ENCODE data around the gene FCRL3.

The FCRL3 gene

DNA sequence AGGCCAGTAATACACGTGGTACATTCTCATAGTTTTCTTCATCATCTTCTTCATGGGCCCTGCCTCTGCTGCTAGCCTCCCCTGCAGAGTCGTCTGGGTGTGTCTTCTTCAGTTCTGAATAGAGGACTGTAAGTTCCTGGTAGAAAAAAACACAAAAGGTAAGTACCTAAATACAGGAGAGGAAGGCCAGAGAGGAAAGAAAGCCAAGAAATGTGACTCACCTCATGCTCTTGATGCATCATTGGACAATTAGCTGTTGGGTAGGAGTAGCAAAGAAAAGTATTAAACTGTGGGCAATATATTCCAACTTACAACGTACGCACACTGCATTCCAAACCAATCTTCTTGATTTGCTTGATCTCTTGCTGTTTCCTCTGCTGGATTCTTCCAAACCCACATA is 21.8 kb downstream of the FCRL3 start:
- no peak for DNase-seq (ENCODE audit: low read depth)
- Histone ChIP-seq H3K4me3 (ENCODE audit: low read length) (no peak overlapping the region), H3K27me3 (replicated peaks; ENCODE audit: control insufficient read depth, insufficient read depth, low read length) (no peaks in the 10 kb centered on the region)

DNA sequence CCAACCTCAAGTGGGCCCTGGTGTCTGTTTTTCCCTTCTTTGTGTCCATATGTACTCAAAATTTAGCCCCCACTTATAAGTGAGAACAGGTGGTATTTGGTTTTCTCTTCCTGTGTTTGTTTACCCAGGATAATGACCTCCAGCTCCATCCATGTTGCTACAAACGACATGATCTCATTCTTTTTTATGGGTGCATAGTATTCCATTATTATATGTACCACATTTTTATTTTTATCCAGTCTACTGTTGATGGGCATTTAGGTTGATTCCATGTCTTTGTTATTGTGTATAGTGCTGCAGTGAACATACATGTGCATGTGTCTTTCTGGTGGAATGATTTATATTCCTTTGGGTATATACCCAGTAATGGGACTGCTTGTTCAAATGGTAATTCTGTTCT is 27.6 kb downstream of the FCRL3 start:
- H3K9ac ChIP-seq (ENCODE audit: low read length): no peak overlapping the region
- peaks cover 4% of the 10 kb centered on the region for H3K9me3 ChIP-seq (ENCODE audit: control insufficient read depth, low read length)
- DNase-seq (ENCODE audit: low read depth): no peak
- H3K4me1 ChIP-seq (ENCODE audit: control insufficient read depth, insufficient read depth, low read length): no peaks in the 10 kb centered on the region
- no peaks in the 10 kb centered on the region for H3K27me3 ChIP-seq (replicated peaks; ENCODE audit: control insufficient read depth, insufficient read depth, low read length)
- no peak overlapping the region for H3K4me3 ChIP-seq (ENCODE audit: low read length)
- H3K36me3 ChIP-seq (ENCODE audit: control insufficient read depth, insufficient read depth, low read length, severe bottlenecking): no peaks in the 10 kb centered on the region

More for the DNA sequence above, 21.8 kb downstream of the FCRL3 start:
- Histone ChIP-seq H3K9ac (ENCODE audit: low read length) (no peak overlapping the region), H3K4me1 (ENCODE audit: control insufficient read depth, insufficient read depth, low read length) (no peaks in the 10 kb centered on the region), H3K9me3 (ENCODE audit: control insufficient read depth, low read length) (no peaks in the 10 kb centered on the region), H3K36me3 (ENCODE audit: control insufficient read depth, insufficient read depth, low read length, severe bottlenecking) (no peaks in the 10 kb centered on the region)

- H3K9me3 ChIP-seq (ENCODE audit: control insufficient read depth, low read length): peaks cover 4% of the 10 kb centered on the region
- H3K27me3 ChIP-seq (replicated peaks; ENCODE audit: control insufficient read depth, insufficient read depth, low read length): no peaks in the 10 kb centered on the region
- no peak for DNase-seq (ENCODE audit: low read depth)
- H3K4me3 ChIP-seq (ENCODE audit: low read length): no peak overlapping the region
- H3K9ac ChIP-seq (ENCODE audit: low read length): no peak overlapping the region
- H3K4me1 ChIP-seq (ENCODE audit: control insufficient read depth, insufficient read depth, low read length): no peaks in the 10 kb centered on the region
- no peaks in the 10 kb centered on the region for H3K36me3 ChIP-seq (ENCODE audit: control insufficient read depth, insufficient read depth, low read length, severe bottlenecking)
Observed at GRCh38 chr1:157671895-157672294, 28.7 kb downstream of the FCRL3 start.

DNA sequence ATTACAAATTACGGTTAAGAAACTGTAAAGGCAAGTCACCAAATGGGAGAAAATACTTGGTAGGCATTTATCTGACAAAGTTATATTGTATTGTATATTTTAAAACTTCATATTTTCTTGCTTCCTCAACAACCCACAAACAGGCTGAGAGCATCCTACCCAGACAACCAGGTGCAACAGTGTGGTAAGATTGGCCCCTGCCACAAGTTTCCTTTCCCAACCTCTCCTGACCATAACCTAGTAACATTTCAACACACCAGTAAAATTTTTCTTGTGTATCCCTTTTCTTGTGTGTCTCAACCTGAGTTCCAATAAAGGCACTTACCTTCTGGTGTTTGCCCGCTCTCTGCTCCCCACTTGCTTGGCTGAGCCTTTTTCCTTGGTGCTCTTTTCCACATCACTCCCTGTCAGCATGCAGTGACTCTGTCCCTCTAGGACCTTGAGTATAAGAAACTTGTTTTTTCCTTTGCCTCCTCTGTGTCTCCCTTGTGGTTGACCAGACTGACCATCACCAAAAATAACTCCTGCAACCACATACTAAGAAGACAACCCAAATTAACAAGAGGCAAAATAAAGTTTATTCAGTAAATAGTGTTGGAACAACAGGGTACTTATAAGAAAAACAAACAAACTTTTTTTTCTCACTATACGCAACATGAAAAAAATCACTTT is 40.9 kb downstream of the FCRL3 start:
- H3K36me3 ChIP-seq (ENCODE audit: control insufficient read depth, insufficient read depth, low read length, severe bottlenecking): no peaks in the 10 kb centered on the region
- no peaks in the 10 kb centered on the region for H3K4me1 ChIP-seq (ENCODE audit: control insufficient read depth, insufficient read depth, low read length)
- H3K9me3 ChIP-seq (ENCODE audit: control insufficient read depth, low read length): no peaks in the 10 kb centered on the region
- H3K27me3 ChIP-seq (replicated peaks; ENCODE audit: control insufficient read depth, insufficient read depth, low read length): no peaks in the 10 kb centered on the region
- H3K4me3 ChIP-seq (ENCODE audit: low read length): no peak overlapping the region
- DNase-seq (ENCODE audit: low read depth): no peak
- no peak overlapping the region for H3K9ac ChIP-seq (ENCODE audit: low read length)

GRCh38 chr1:157658571-157658970 is 42.0 kb downstream of the FCRL3 start:
- Histone ChIP-seq H3K4me3 (ENCODE audit: low read length) (no peak overlapping the region), H3K4me1 (ENCODE audit: control insufficient read depth, insufficient read depth, low read length) (no peaks in the 10 kb centered on the region), H3K36me3 (ENCODE audit: control insufficient read depth, insufficient read depth, low read length, severe bottlenecking) (no peaks in the 10 kb centered on the region), H3K27me3 (replicated peaks; ENCODE audit: control insufficient read depth, insufficient read depth, low read length) (no peaks in the 10 kb centered on the region), H3K9me3 (ENCODE audit: control insufficient read depth, low read length) (no peaks in the 10 kb centered on the region), H3K9ac (ENCODE audit: low read length) (no peak overlapping the region)
- DNase-seq (ENCODE audit: low read depth): no peak

DNA sequence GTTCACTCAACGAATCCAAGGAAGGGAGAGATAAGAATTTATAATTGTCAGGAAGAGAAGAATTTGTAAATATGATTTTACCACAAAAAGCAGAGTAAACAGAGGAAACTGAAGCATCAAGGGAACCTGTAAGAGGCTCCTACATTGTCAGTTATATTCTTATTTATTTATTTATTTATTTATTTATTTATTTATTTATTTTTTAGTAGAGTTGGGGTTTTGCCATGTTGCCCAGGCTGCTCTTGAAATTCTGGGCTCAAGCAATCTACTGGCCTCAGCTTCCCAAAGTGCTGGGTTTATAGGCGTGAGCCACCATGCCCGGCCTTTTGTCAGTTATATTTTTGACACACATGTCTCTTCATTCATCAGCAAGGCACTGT is 47.1 kb downstream of the FCRL3 start:
- H3K9me3 ChIP-seq (ENCODE audit: control insufficient read depth, low read length): no peaks in the 10 kb centered on the region
- no peak for DNase-seq (ENCODE audit: low read depth)
- no peak overlapping the region for H3K4me3 ChIP-seq (ENCODE audit: low read length)
- no peaks in the 10 kb centered on the region for H3K36me3 ChIP-seq (ENCODE audit: control insufficient read depth, insufficient read depth, low read length, severe bottlenecking)
- H3K27me3 ChIP-seq (replicated peaks; ENCODE audit: control insufficient read depth, insufficient read depth, low read length): peaks cover 16% of the 10 kb centered on the region
- H3K4me1 ChIP-seq (ENCODE audit: control insufficient read depth, insufficient read depth, low read length): no peaks in the 10 kb centered on the region
- H3K9ac ChIP-seq (ENCODE audit: low read length): no peak overlapping the region

GRCh38 chr1:157652859-157653493 is 47.6 kb downstream of the FCRL3 start:
- Histone ChIP-seq H3K9ac (ENCODE audit: low read length) (no peak overlapping the region), H3K9me3 (ENCODE audit: control insufficient read depth, low read length) (no peaks in the 10 kb centered on the region), H3K27me3 (replicated peaks; ENCODE audit: control insufficient read depth, insufficient read depth, low read length) (peaks cover 16% of the 10 kb centered on the region), H3K4me1 (ENCODE audit: control insufficient read depth, insufficient read depth, low read length) (no peaks in the 10 kb centered on the region), H3K36me3 (ENCODE audit: control insufficient read depth, insufficient read depth, low read length, severe bottlenecking) (no peaks in the 10 kb centered on the region), H3K4me3 (ENCODE audit: low read length) (no peak overlapping the region)
- DNase-seq (ENCODE audit: low read depth): no peak

- Histone ChIP-seq H3K27me3 (replicated peaks; ENCODE audit: control insufficient read depth, insufficient read depth, low read length) (peaks cover 16% of the 10 kb centered on the region), H3K9me3 (ENCODE audit: control insufficient read depth, low read length) (no peaks in the 10 kb centered on the region), H3K4me1 (ENCODE audit: control insufficient read depth, insufficient read depth, low read length) (no peaks in the 10 kb centered on the region), H3K9ac (ENCODE audit: low read length) (no peak overlapping the region), H3K4me3 (ENCODE audit: low read length) (no peak overlapping the region), H3K36me3 (ENCODE audit: control insufficient read depth, insufficient read depth, low read length, severe bottlenecking) (no peaks in the 10 kb centered on the region)
- no peak for DNase-seq (ENCODE audit: low read depth)
Observed at GRCh38 chr1:157648317-157648716, 52.3 kb downstream of the FCRL3 start.

- Histone ChIP-seq H3K9me3 (ENCODE audit: control insufficient read depth, low read length) (no peaks in the 10 kb centered on the region), H3K4me1 (ENCODE audit: control insufficient read depth, insufficient read depth, low read length) (no peaks in the 10 kb centered on the region), H3K9ac (ENCODE audit: low read length) (no peak overlapping the region), H3K27me3 (replicated peaks; ENCODE audit: control insufficient read depth, insufficient read depth, low read length) (peaks cover 7% of the 10 kb centered on the region), H3K4me3 (ENCODE audit: low read length) (no peak overlapping the region), H3K36me3 (ENCODE audit: control insufficient read depth, insufficient read depth, low read length, severe bottlenecking) (no peaks in the 10 kb centered on the region)
- no peak for DNase-seq (ENCODE audit: low read depth)
Observed at GRCh38 chr1:157646144-157646543, 54.4 kb downstream of the FCRL3 start.

DNA sequence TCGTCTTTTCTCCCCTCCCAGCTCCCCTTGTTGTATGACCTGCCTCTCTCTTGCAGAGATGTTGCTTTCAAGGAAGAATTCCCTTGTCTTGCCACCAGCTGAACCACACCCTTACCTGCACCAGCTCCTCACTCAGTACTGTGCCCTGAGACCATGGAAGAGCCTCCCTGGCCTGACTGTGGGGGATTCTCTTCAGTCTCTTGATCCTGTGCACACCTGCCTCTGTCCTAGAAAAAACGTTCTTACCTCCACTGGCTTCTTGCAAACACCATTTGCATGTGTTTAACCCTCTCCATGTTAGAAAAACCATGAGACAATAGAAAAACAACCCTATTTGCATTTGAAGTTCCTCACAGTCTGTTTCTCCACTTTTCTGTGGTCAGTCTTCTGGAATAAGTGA is 59.4 kb downstream of the FCRL3 start:
- Histone ChIP-seq H3K9me3 (ENCODE audit: control insufficient read depth, low read length) (no peaks in the 10 kb centered on the region), H3K27me3 (replicated peaks; ENCODE audit: control insufficient read depth, insufficient read depth, low read length) (no peaks in the 10 kb centered on the region), H3K9ac (ENCODE audit: low read length) (no peak overlapping the region), H3K36me3 (ENCODE audit: control insufficient read depth, insufficient read depth, low read length, severe bottlenecking) (no peaks in the 10 kb centered on the region), H3K4me3 (ENCODE audit: low read length) (no peak overlapping the region), H3K4me1 (ENCODE audit: control insufficient read depth, insufficient read depth, low read length) (no peaks in the 10 kb centered on the region)
- no peak for DNase-seq (ENCODE audit: low read depth)

DNA sequence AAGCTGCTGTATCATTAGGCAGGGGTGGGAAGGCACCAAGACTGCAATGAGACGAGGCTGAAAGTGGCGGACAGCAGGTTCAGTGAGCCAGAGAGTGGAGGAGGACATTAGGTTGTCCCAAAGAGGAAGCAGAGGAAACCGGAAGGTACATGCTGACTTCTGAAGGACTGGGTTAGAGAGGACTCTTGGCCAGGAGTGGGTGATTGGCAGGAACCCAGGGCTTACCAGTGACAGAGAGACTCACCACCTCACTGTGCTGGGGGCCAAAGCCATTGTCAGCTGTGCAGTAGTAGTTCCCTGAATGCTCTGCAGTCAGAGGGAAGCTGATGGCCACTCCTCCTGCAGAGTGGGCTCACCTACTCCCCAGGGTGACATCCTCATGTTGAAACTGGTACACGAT is 60.8 kb downstream of the FCRL3 start:
- H3K36me3 ChIP-seq (ENCODE audit: control insufficient read depth, insufficient read depth, low read length, severe bottlenecking): no peaks in the 10 kb centered on the region
- H3K9me3 ChIP-seq (ENCODE audit: control insufficient read depth, low read length): no peaks in the 10 kb centered on the region
- DNase-seq (ENCODE audit: low read depth): no peak
- H3K27me3 ChIP-seq (replicated peaks; ENCODE audit: control insufficient read depth, insufficient read depth, low read length): no peaks in the 10 kb centered on the region
- no peaks in the 10 kb centered on the region for H3K4me1 ChIP-seq (ENCODE audit: control insufficient read depth, insufficient read depth, low read length)
- no peak overlapping the region for H3K4me3 ChIP-seq (ENCODE audit: low read length)
- no peak overlapping the region for H3K9ac ChIP-seq (ENCODE audit: low read length)

- H3K27me3 ChIP-seq (replicated peaks; ENCODE audit: control insufficient read depth, insufficient read depth, low read length): no peaks in the 10 kb centered on the region
- no peaks in the 10 kb centered on the region for H3K4me1 ChIP-seq (ENCODE audit: control insufficient read depth, insufficient read depth, low read length)
- no peak overlapping the region for H3K4me3 ChIP-seq (ENCODE audit: low read length)
- no peaks in the 10 kb centered on the region for H3K9me3 ChIP-seq (ENCODE audit: control insufficient read depth, low read length)
- no peaks in the 10 kb centered on the region for H3K36me3 ChIP-seq (ENCODE audit: control insufficient read depth, insufficient read depth, low read length, severe bottlenecking)
- H3K9ac ChIP-seq (ENCODE audit: low read length): no peak overlapping the region
- no peak for DNase-seq (ENCODE audit: low read depth)
Observed at GRCh38 chr1:157628773-157629172, 71.8 kb downstream of the FCRL3 start.
